GM12891 (cell line): ENCODE results near the gene HOXB7.

Experiments used
- PAX5 ChIP-seq: IDR thresholded peaks from 2 replicates; pipeline ENCODE4 v1.6.1; 2011; ENCODE audit warnings: low read length, moderate library complexity, mild to moderate bottlenecking; ENCODE audit not compliant: insufficient read depth, severe bottlenecking
- POLR2A ChIP-seq: IDR thresholded peaks from 2 replicates; pipeline ENCODE4 v1.6.1; 2011; ENCODE audit warnings: low read depth, low read length, control low read depth
- POLR2AphosphoS5 ChIP-seq: IDR thresholded peaks from 2 replicates; pipeline ENCODE4 v1.6.1; 2011; ENCODE audit warnings: low read depth, low read length, control low read depth
- SPI1 ChIP-seq: IDR thresholded peaks from 2 replicates; pipeline ENCODE4 v1.6.1; 2011; ENCODE audit warnings: low read depth, low read length, control low read depth
- TAF1 ChIP-seq: IDR thresholded peaks from 2 replicates; pipeline ENCODE4 v1.6.1; 2011; ENCODE audit warnings: low read depth, low read length, control low read depth

GRCh38 chr17:48575673-48576478, 34.9 kb downstream of the HOXB7 start:
- TF ChIP-seq POLR2A (no peak), TAF1 (no peak), POLR2AphosphoS5 (no peak), SPI1 (no peak), PAX5 (no peak)
